DMS114 treated with DMSO at 0.1 percent for 48 hours (cell line): ENCODE data around the gene ADSS2.
"Not testable (repeated sequence)": the region's sequence is repeated elsewhere in the genome, so short reads cannot be mapped to it uniquely, and the experiment has no call there.

Experiments used
- DNase-seq: peaks from one replicate; lab custom pipeline; 2025; ENCODE audit not compliant: unreplicated experiment; lab: John Stamatoyannopoulos, UW

The ADSS2 gene

GRCh38 chr1:244400974-244401373 is 50.7 kb downstream of the ADSS2 start:
- DNase-seq: no peak

DNA sequence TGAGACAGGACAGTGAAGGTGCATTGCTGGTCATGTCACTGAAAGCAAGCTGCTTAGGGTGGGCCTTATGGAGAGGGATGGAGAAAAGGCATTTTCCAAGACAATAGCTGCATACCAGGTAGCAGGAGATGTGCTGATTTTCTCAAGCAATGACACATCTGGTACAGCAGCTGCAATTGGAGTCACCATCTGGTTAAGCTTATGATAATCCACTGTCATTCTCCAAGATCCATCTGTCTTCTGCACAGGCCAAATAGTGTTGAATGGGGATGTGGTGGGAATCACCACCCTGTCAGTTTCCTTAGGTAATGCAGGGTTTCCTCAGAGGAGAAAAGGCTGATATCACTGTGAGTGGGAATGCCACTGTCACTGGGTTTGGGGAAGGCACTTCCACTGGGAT is 54.6 kb downstream of the ADSS2 start:
- no peak for DNase-seq

DNA sequence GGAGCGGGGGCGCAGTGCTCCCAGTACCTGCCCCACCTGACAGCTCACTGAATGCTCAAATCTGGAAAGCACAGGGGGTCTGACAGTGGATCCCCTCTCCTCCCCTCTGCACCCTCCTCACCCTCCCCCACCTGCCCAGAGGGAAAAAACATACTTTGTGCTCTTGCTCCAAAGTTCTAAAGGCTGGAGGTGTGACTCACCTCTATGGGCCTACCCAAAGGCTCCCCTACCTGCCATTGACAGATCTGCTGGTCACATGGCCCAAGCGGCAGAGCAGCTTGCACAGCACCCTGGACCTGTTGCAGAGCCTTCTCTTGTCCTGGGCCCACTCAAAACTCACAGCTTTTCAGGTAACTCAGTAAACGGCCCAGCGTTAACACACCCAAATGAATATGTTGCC is 55.7 kb downstream of the ADSS2 start:
- DNase-seq: no peak

GRCh38 chr1:244394826-244395765 is 56.6 kb downstream of the ADSS2 start:
- DNase-seq: no peak

DNA sequence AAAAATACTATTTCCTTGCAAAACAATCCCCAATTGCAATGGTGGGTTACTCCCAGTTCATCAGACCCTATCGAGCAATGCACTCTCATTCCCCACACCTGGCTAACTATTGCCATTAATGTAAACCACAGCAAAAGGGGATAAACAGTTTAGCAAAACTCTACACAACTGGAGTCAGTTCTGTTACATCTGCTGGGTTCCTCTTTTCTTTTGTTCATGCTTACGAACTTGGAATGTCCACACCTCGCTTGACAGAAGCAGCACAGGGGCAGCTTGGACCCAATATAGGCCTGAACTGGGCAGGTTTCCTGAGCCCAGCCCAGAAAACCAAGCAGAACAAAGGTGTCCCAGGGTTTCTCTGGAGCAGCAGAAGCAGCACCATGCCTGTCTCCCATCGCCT is 57.4 kb downstream of the ADSS2 start:
- DNase-seq: no peak

GRCh38 chr1:244393604-244394176 is 58.0 kb downstream of the ADSS2 start:
- DNase-seq: no peak

GRCh38 chr1:244391761-244392160 is 59.9 kb downstream of the ADSS2 start:
- DNase-seq: no peak

- DNase-seq: no peak
Measured at GRCh38 chr1:244388961-244389360, 62.7 kb downstream of the ADSS2 start.

GRCh38 chr1:244387415-244387814 is 64.3 kb downstream of the ADSS2 start:
- DNase-seq: no peak

GRCh38 chr1:244386595-244386994 is 65.1 kb downstream of the ADSS2 start:
- no peak for DNase-seq

DNA sequence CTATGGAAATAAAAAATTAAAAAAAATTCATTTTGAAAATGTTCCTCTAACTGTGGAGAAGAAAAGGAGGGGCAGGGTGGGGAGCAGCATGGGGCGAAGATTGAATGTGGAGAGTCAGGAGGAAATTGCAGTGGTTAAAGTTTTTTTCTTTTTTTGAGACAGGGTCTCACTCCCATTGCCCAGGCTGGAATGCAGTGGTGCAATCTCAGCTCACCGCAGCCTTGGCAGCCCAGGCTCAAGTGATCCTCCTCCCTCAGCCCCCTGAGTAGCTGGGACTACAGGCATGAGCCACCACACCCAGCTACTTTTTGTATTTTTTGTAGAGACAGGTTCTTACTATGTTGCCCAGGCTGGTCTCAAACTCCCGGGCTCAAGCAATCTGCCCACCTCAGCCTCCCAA is 67.6 kb downstream of the ADSS2 start:
- no peak for DNase-seq

DNA sequence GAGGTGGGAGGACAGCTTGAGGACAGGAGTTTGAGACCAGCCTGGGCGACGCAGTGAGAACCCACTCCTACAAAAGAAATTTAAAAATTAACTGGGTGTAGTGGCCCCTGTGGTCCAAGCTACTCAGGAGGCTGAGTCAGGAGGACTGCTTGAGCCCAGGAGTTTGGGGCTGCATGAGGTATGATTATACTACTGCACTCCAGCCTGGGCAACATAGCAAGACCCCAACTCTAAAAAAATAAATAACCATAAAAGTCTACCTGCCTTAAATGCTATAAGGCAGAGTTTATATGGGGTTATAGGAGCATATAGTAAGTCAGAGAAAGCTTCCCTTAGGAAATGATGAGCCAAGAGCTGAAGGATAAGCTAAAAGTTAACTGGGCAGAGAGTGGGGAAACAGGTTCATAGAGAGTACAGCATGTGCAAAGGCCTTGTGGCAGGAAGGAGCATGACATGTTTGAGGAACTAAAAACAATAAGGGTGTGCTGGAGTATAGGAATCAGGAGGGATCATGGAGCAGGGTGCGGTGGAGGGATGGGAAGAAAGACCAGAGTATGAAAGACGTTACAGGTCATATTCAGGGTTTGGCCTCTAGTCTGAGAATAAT is 68.3 kb downstream of the ADSS2 start:
- no peak for DNase-seq

GRCh38 chr1:244381878-244382565 is 69.7 kb downstream of the ADSS2 start:
- DNase-seq: no peak

GRCh38 chr1:244376126-244376525 is 75.6 kb downstream of the ADSS2 start:
- no peak for DNase-seq

- no peak for DNase-seq
Measured at GRCh38 chr1:244375051-244375450, 76.7 kb downstream of the ADSS2 start.

- not testable (repeated sequence) for DNase-seq
Measured at GRCh38 chr1:244374484-244374883, 77.2 kb downstream of the ADSS2 start.

DNA sequence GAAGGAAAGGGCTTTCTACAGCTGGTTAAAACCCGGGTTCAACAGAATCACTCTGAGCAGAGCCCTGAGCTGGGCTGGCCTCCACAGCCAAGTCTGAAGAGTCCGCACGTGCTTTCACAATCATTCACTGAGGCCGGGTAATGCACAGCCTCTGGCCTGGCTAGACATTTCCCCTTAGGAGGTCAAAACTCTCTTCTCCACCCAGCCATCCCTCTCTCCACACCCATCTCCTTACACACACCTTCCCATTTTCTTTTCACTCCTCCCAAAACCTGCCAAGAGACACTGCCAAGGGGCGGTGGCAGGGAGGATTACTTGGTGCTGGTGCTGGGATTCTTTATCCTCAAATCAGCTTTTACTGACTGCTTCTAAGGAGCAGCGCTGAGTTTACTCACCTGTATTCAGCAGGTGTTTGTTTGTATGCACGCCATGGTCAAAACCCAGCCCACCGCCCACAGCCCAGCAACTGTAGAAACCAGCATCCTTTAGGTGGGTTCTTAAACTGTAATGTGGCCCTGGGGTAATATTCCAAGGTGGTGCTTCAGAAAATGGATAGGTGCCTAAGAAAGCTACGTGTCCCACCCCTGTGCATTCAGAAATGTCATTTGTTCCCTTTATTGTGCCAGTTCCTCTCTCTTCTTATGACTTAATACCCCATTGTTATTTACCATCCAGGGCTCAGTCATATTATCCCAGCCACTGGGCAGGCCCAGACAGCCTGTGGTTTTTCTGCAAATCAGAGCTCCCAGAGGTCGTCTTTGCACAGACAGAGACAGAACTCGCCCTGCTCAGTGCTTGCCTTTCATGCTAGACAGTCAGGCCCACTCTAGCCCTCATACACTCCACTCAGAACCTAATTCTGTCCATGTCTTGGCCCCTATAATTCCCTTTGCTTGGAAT is 80.2 kb downstream of the ADSS2 start:
- no peak for DNase-seq

DNA sequence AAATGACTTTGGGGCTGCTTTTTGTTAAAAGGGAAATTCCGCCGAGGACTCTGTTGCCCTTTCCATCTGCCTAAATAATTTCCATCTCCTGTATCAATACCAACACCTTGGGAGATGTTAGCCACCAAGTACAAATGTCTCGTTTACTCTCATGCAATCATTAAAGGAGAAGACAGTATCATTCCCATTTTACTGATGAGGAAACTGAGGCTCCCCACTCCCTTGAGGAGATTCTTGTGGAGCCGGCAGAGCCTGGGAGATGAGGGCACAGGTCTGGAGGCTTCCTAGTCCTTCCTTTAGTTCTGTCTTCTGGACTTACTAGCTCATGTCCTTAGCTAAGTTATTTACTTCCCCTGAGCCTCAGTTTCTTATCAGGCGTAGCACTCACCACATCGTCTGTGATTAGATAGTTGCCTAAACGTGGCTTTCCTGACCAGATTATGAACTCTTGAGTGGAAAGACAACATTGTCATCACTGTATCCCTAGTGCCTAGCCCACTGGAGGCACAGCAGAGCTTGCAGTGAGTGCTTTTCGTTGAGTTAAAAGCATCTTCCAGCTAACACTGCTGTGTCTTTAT is 81.6 kb downstream of the ADSS2 start:
- no peak for DNase-seq

GRCh38 chr1:244369256-244370057 is 82.3 kb downstream of the ADSS2 start:
- DNase-seq: no peak
